Measurements from ENCODE around the gene TAPT1. TPM values are rescaled to one million over a fixed set of nuclear protein-coding genes. Genes with fewer than 3 reads are reported as not detected.
"Not testable (repeated sequence)": the region's sequence is repeated elsewhere in the genome, so short reads cannot be mapped to it uniquely, and the experiment has no call there.

Gene TAPT1
- 10 to 100 TPM; 47.6 to 64.9 TPM for total RNA-seq
- 10 to 100 TPM; 47.7 to 48.6 TPM for polyA plus RNA-seq (ENCODE audit: insufficient read length in 2 of 2)
- long read RNA-seq, donor 1, full-length matches to known transcripts: 11 of 11 reads
- long read RNA-seq, donor 1, partial matches to known transcripts: 0 of 11 reads
- long read RNA-seq, donor 1, other reads (novel, unspliced or antisense): 0 of 11 reads
- long read RNA-seq, donor 2, full-length matches to known transcripts: 1 of 1 reads
- long read RNA-seq, donor 2, partial matches to known transcripts: 0 of 1 reads
- long read RNA-seq, donor 2, other reads (novel, unspliced or antisense): 0 of 1 reads
- long read RNA-seq, donor 3, full-length matches to known transcripts: 6 of 6 reads
- long read RNA-seq, donor 3, partial matches to known transcripts: 0 of 6 reads
- long read RNA-seq, donor 3, other reads (novel, unspliced or antisense): 0 of 6 reads
- long read RNA-seq, donor 4, full-length matches to known transcripts: 4 of 4 reads
- long read RNA-seq, donor 4, partial matches to known transcripts: 0 of 4 reads
- long read RNA-seq, donor 4, other reads (novel, unspliced or antisense): 0 of 4 reads

GRCh38 chr4:16225863-16226815 is at the start of gene TAPT1:
TAPT1 (minus strand) TSS chr4:16226471; CDS start chr4:16226457, 14 bp downstream.
- under 1% methylated on average over 143 of the region's 143 CpGs for WGBS (ENCODE audit: insufficient coverage)
- H3K36me3 ChIP-seq (ENCODE audit: control insufficient read depth, insufficient read depth, low read length): no peaks in the 10 kb centered on the region
- no peaks in the 10 kb centered on the region for H3K9me3 ChIP-seq (ENCODE audit: control insufficient read depth, insufficient read depth, low read length)
- H3K4me1 ChIP-seq (ENCODE audit: control insufficient read depth, insufficient read depth, low read length): peaks cover 19% of the 10 kb centered on the region
- peak in 5 of 6 donors; percentile 46 to 91 (median 65) for DNase-seq (ENCODE audit: low read depth in 4 of 6, low spot score in 6 of 6)
- no peaks in the 10 kb centered on the region for H3K27me3 ChIP-seq (ENCODE audit: control insufficient read depth, insufficient read depth, low read length)
- peak within 1 kb of the TSS; percentile 80 for H3K4me3 ChIP-seq (ENCODE audit: low read depth, low read length)
- H3K27ac ChIP-seq (ENCODE audit: low read depth, low read length): peak within 1 kb of the TSS; percentile 91

- H3K27me3 ChIP-seq (ENCODE audit: control insufficient read depth, insufficient read depth, low read length): no peaks in the 10 kb centered on the region
- H3K36me3 ChIP-seq (ENCODE audit: control insufficient read depth, insufficient read depth, low read length): no peaks in the 10 kb centered on the region
- no peak overlapping the region for H3K27ac ChIP-seq (ENCODE audit: low read depth, low read length)
- H3K9me3 ChIP-seq (ENCODE audit: control insufficient read depth, insufficient read depth, low read length): no peaks in the 10 kb centered on the region
- DNase-seq (ENCODE audit: low read depth in 4 of 6, low spot score in 6 of 6): peak in 1 of 6 donors; percentile 51
- WGBS (ENCODE audit: insufficient coverage): no CpG with 5 or more reads among the region's 4 CpGs
- H3K4me1 ChIP-seq (ENCODE audit: control insufficient read depth, insufficient read depth, low read length): no peaks in the 10 kb centered on the region
- H3K4me3 ChIP-seq (ENCODE audit: low read depth, low read length): no peak overlapping the region
These were observed 45.1 kb upstream of the TAPT1 start for GRCh38 chr4:16271411-16271810.

GRCh38 chr4:16270454-16271328 is 44.4 kb upstream of the TAPT1 start:
- no peaks in the 10 kb centered on the region for H3K27me3 ChIP-seq (ENCODE audit: control insufficient read depth, insufficient read depth, low read length)
- peak in 1 of 6 donors; percentile 10 for DNase-seq (ENCODE audit: low read depth in 4 of 6, low spot score in 6 of 6)
- no peak overlapping the region for H3K27ac ChIP-seq (ENCODE audit: low read depth, low read length)
- H3K4me3 ChIP-seq (ENCODE audit: low read depth, low read length): no peak overlapping the region
- H3K9me3 ChIP-seq (ENCODE audit: control insufficient read depth, insufficient read depth, low read length): no peaks in the 10 kb centered on the region
- WGBS (ENCODE audit: insufficient coverage): 84% methylated on average over 2 of the region's 6 CpGs
- no peaks in the 10 kb centered on the region for H3K36me3 ChIP-seq (ENCODE audit: control insufficient read depth, insufficient read depth, low read length)
- H3K4me1 ChIP-seq (ENCODE audit: control insufficient read depth, insufficient read depth, low read length): no peaks in the 10 kb centered on the region

GRCh38 chr4:16269742-16270453 is 43.6 kb upstream of the TAPT1 start:
- not testable (repeated sequence) for H3K9me3 ChIP-seq (ENCODE audit: control insufficient read depth, insufficient read depth, low read length); H3K4me3 ChIP-seq (ENCODE audit: low read depth, low read length); H3K27ac ChIP-seq (ENCODE audit: low read depth, low read length); H3K4me1 ChIP-seq (ENCODE audit: control insufficient read depth, insufficient read depth, low read length); H3K36me3 ChIP-seq (ENCODE audit: control insufficient read depth, insufficient read depth, low read length); H3K27me3 ChIP-seq (ENCODE audit: control insufficient read depth, insufficient read depth, low read length)
- WGBS (ENCODE audit: insufficient coverage): no CpG with 5 or more reads among the region's 4 CpGs
- DNase-seq (ENCODE audit: low read depth in 4 of 6, low spot score in 6 of 6): peak in 1 of 6 donors; percentile 3

GRCh38 chr4:16269240-16269639 is 43.0 kb upstream of the TAPT1 start:
- WGBS (ENCODE audit: insufficient coverage): 80% methylated on average over 1 of the region's 1 CpG
- DNase-seq (ENCODE audit: low read depth in 4 of 6, low spot score in 6 of 6): no peak

GRCh38 chr4:16268290-16268689 is 42.0 kb upstream of the TAPT1 start:
- no CpG with 5 or more reads among the region's 3 CpGs for WGBS (ENCODE audit: insufficient coverage)
- H3K27ac ChIP-seq (ENCODE audit: low read depth, low read length): no peak overlapping the region

More at GRCh38 chr4:16269240-16269639, 43.0 kb upstream of the TAPT1 start:
- no peaks in the 10 kb centered on the region for H3K9me3 ChIP-seq (ENCODE audit: control insufficient read depth, insufficient read depth, low read length)
- H3K27me3 ChIP-seq (ENCODE audit: control insufficient read depth, insufficient read depth, low read length): no peaks in the 10 kb centered on the region
- no peak overlapping the region for H3K4me3 ChIP-seq (ENCODE audit: low read depth, low read length)
- H3K36me3 ChIP-seq (ENCODE audit: control insufficient read depth, insufficient read depth, low read length): no peaks in the 10 kb centered on the region
- no peaks in the 10 kb centered on the region for H3K4me1 ChIP-seq (ENCODE audit: control insufficient read depth, insufficient read depth, low read length)
- H3K27ac ChIP-seq (ENCODE audit: low read depth, low read length): no peak overlapping the region

GRCh38 chr4:16267639-16268038 is 41.4 kb upstream of the TAPT1 start:
- H3K4me1 ChIP-seq (ENCODE audit: control insufficient read depth, insufficient read depth, low read length): no peaks in the 10 kb centered on the region
- WGBS (ENCODE audit: insufficient coverage): 100% methylated on average over 1 of the region's 1 CpG
- H3K36me3 ChIP-seq (ENCODE audit: control insufficient read depth, insufficient read depth, low read length): no peaks in the 10 kb centered on the region
- no peak overlapping the region for H3K27ac ChIP-seq (ENCODE audit: low read depth, low read length)
- no peaks in the 10 kb centered on the region for H3K27me3 ChIP-seq (ENCODE audit: control insufficient read depth, insufficient read depth, low read length)
- no peaks in the 10 kb centered on the region for H3K9me3 ChIP-seq (ENCODE audit: control insufficient read depth, insufficient read depth, low read length)
- no peak overlapping the region for H3K4me3 ChIP-seq (ENCODE audit: low read depth, low read length)
- no peak for DNase-seq (ENCODE audit: low read depth in 4 of 6, low spot score in 6 of 6)

More at GRCh38 chr4:16268290-16268689, 42.0 kb upstream of the TAPT1 start:
- no peaks in the 10 kb centered on the region for H3K27me3 ChIP-seq (ENCODE audit: control insufficient read depth, insufficient read depth, low read length)
- DNase-seq (ENCODE audit: low read depth in 4 of 6, low spot score in 6 of 6): no peak
- no peaks in the 10 kb centered on the region for H3K9me3 ChIP-seq (ENCODE audit: control insufficient read depth, insufficient read depth, low read length)
- H3K36me3 ChIP-seq (ENCODE audit: control insufficient read depth, insufficient read depth, low read length): no peaks in the 10 kb centered on the region
- no peaks in the 10 kb centered on the region for H3K4me1 ChIP-seq (ENCODE audit: control insufficient read depth, insufficient read depth, low read length)
- no peak overlapping the region for H3K4me3 ChIP-seq (ENCODE audit: low read depth, low read length)

- 100% methylated on average over 2 of the region's 3 CpGs for WGBS (ENCODE audit: insufficient coverage)
- Histone ChIP-seq H3K4me1 (ENCODE audit: control insufficient read depth, insufficient read depth, low read length) (no peaks in the 10 kb centered on the region), H3K27me3 (ENCODE audit: control insufficient read depth, insufficient read depth, low read length) (no peaks in the 10 kb centered on the region)
These were observed 39.5 kb upstream of the TAPT1 start for GRCh38 chr4:16265820-16266219.

More at GRCh38 chr4:16265820-16266219, 39.5 kb upstream of the TAPT1 start:
- H3K9me3 ChIP-seq (ENCODE audit: control insufficient read depth, insufficient read depth, low read length): no peaks in the 10 kb centered on the region
- H3K27ac ChIP-seq (ENCODE audit: low read depth, low read length): no peak overlapping the region
- H3K36me3 ChIP-seq (ENCODE audit: control insufficient read depth, insufficient read depth, low read length): no peaks in the 10 kb centered on the region
- DNase-seq (ENCODE audit: low read depth in 4 of 6, low spot score in 6 of 6): no peak
- H3K4me3 ChIP-seq (ENCODE audit: low read depth, low read length): no peak overlapping the region

All from spinal cord (tissue), 10 donors.